CD4-positive, alpha-beta T cell treated with Interleukin-17A for 1 hour (primary cell): ENCODE results near the gene SASH1.
"Not testable (repeated sequence)": the region's sequence is repeated elsewhere in the genome, so short reads cannot be mapped to it uniquely, and the experiment has no call there.

Experiments used
- DNase-seq: peaks from one replicate; pipeline ENCODE4 v3.0.0-alpha.2; 2020

Gene SASH1

DNA sequence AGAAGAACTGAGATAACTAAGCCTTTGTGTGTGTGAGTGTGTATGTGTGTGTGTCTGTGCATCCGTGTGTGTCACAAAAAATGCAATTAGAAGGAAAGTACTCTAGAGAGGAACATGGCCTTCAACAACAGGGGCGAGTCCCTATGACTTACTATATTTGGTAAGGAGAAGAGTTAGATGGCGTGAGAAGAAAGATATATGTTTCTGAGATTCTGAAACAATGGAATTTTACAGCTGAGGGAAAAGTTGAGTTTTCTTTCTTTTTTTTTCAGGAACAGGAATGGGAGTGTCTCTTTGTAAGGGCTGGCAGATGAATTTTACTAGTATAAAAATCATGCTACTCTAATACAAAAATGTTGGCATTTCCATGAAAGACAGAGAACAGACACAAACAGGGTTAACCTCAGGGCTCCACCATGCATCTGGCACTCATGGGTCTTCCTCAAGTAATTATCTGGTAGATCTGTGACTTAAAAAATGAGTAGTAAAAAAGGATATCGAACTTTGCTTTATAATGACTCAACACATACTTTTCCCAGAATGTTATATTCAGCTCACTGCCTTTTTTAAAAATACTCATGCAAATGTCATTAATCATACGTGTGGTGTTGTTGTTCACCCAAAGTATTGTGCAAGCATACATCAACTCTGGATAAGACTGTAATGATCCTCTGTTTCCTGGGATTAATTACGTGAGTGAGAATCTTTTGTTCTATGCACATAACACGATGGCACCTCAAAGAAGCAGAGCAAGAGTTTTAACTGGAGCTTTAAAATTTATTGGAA lies 12.8 kb upstream of the SASH1 start:
- no peak for DNase-seq

DNA sequence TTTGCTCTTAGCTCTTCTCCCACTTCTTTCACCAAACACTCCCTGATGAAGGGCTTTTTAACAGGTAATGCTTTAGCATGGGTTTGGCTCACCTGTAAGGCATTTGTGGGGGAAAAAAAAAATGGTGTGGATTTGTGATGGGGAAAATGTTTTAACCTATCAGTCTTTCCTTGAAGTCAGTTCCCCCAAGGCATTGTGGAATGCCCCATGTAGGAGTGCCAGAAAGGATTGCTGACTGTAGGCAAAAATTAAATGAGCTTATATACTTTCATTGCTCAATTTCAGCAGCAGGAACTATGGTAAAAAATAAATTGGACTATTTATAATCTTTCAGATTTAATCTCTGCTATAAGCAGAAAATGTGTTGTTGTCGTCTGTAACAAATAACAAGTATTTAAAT lies 10.6 kb upstream of the SASH1 start:
- DNase-seq = no peak

DNA sequence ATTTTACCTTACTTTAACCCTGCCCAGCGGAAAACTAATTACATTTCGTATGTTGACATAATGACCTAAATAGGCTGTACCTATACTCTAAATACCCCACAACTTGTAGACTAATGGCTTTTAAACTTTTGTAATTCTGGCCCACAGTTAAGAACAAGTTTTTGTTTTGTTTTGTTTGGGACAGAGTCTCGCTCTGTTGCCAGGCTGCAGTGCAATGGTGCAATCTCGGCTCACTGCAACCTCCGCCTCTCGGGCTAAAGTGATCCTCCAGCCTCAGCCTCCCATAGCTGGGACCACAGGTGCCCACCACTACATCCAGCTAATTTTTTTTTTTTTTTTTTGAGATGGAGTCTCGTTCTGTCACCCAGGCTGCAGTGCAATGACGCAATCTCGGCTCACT lies 5.7 kb upstream of the SASH1 start:
- DNase-seq = no peak

DNA sequence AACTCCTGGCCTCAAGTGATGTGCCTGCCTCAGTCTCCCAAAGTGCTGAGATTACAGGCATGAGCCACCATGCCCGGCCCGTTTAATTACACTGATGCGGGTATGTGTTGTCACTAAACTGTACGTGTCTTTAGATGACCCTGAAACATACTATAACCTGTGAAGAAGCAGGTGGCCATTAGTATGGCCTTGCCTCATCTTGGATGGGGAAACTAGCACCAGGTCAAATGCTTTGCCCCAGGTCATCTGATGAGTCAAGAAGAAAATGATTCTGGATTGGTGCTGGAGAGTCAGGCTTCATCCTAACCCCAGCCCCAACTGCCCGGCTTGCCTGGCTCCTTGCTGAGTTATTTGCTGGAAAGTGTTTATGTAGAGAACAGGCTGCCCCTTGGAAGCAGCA lies 2.9 kb upstream of the SASH1 start:
- no peak for DNase-seq

DNA sequence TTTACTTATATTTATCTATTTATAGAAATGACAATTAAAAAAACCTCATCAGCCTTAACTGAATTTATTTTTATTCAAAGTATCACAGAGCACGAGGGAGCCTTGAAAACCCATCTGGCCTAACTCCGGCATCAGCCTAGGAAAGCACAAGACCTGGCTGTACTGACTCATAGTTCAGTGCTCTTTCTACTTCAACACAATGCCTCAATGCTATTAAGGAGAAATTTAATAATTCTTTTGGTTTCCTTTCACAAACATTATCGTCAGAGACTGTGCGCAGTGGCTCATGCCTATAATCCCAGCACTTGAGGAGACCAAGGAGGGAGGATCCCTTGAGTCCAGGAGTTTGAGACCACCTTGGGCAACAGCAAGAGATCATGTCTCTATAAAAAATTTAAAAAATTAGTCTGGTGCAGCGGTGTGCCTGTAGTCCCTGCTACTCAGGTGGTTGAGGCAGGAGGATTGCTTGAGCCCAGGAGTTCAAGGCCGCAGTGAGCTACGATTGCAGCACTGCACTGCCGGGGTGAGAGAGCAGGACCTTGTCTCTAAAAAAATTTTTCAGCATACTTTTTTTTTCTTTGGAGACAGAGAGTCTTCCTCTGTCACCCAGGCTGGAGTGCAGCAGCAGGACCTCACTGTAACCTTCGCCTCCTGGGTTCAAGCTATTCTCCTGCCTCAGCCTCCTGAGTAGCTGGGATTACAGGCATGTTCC lies 1.9 kb upstream of the SASH1 start:
- DNase-seq = no peak

DNA sequence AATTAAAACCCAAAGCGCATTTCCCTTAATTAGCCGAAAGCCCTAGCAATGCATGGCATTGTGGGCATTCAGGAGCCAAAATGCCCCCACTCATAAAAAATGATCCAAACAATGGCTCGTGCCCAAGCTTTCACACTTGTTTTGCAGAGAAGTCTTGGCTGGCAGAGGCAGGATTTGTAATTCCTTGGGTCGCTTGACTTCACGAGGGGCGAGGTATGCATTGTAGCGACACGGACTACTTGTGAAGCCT lies 613 bp upstream of the SASH1 start:
- no peak for DNase-seq

DNA sequence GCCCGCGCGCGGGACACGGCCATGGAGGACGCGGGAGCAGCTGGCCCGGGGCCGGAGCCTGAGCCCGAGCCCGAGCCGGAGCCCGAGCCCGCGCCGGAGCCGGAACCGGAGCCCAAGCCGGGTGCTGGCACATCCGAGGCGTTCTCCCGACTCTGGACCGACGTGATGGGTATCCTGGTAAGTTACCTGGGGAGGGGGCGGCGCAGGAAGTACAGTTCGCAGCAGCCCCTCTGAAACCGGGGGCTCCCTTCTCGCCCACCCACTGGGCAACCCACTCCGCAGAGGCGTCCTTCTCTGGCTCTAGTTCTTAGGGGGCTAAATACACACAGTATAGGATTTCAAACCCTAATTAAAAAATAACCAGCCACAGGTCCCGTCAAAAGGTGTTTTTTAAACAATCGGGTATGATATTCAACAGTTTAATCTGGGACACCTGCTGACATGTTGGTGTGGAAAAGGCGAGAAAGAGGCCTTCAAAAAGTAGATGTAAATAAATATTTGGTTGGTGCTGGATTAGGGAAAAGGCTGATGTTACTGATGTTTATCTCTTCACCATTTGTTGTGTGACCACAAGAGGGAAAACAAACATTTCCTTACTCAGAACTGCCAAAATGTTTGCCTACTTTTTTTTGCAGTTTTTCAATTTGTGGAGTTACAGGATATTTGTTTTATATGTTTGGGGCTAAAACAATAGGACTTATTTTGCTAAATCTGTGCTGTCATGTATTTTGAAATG lies 577 bp downstream of the SASH1 start:
- DNase-seq = no peak

DNA sequence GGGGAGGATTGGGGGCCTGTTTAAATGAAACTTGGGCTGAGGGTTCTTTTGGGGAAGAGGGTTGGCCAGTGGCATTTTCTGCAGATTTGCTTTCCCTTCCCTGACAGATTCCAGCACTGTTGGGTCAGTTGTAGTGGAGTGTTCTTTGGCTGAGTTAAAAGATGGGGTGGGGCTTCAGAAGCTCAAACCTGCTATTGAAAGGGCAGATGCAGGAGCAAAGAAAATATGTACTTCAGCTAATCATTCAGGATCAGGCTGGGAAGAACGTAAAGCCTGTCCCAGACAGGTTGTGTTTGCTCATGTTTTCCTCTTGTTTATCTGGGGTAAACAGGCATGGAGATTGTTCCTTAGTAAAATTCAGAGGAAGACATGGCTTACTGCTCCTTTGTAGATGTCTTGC lies 2.5 kb downstream of the SASH1 start:
- DNase-seq = no peak

DNA sequence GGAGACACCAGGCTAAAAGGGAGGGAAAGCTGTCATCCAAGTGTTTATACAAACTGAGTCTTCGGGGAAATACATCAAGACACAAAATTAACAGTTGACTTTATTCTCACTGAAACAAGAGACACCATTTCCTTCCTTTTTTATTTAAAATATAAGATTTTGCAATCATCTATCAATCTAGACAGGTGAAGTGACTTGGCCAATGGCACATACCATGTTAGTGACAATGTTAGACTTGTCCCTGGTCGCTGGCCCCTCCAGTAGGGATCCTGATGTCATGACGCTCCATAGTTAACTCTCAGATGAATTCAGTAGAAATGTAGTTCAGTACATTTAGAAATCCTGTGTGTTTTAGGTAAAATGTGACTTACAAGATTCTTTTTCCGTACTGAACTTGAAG lies 2.9 kb downstream of the SASH1 start:
- DNase-seq = no peak

DNA sequence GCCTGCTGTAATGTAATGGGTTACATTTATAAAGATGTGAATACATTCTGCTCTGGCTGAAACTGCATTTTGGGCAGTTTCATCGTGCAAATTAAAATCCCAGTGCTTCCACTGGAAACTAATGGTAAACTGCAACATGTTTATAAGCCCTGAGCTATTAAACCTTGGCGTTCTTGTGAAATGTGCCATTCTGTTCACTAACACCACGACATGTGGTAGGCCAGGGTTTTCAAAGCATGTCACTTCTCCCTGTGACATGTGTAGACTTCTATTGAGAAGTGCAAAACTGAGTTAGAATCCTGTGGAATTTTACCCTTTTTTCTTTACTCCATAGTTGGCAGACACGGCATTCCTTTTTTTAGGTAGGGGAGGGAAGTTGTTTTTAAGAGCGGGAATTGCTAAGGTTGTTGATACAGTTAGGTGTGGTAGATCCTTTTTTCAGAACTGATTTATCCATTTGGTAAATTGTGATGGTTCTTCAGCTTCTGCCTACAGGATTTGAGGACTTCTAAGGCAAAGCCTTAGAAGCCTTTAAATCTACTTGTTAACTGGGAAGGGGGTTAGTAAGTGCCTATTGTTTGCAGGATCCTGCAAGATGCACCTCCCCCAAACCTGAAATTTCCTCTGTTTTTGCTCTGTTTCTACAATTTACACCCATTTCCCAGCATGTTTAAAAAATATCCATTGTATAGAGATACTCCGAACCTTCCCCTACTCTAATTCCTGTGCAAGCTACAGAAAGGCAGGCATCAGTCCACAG lies 4.2 kb downstream of the SASH1 start:
- DNase-seq = no peak

DNA sequence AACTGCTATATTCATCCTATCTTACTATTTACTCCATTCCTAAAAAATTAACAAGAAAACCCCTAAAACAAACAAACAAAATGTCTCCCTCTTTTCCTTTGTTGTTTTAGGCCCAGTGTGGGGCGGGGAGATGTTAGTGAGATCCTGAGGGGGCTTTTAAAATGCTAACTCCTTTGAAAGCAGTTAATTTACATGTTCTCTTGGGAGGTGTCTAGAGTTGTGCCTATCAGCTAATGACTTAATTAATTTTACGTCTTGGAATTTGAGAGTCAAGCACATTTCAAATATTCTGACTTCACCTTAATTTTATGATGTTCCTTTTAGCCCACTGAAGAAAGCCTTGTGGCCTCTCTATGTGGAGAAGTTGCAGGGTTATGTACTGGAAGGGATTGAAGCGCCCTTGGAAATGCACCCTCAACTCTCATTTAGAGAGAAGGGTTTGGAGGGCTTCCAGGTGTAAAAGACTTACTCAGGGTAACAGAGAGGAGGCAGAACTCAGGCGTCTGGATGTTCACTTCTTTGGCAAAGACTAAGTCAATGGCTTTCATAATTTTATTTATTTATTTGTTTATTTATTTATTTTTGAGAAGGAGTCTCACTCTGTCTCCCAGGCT lies 4.9 kb downstream of the SASH1 start:
- DNase-seq = no peak

DNA sequence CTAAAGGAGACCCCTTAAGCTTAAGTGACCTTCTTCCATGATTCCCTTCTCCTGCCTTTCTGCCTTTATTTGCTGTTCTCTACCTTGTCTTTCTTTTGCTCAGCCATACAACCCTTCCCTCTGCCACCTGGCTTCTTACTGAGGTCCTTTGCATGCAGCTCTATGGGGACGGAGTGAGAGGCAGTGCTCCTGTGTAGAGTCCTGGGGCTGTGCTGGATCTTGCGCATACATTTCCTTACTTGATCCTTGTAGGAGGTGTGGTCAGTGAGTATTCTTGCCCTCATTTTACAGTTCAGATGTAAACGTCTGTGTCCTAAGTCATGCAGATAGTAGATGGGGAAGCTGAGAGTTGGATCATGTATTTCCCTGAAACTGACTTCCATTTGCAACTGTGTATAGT lies 5.7 kb downstream of the SASH1 start:
- no peak for DNase-seq

DNA sequence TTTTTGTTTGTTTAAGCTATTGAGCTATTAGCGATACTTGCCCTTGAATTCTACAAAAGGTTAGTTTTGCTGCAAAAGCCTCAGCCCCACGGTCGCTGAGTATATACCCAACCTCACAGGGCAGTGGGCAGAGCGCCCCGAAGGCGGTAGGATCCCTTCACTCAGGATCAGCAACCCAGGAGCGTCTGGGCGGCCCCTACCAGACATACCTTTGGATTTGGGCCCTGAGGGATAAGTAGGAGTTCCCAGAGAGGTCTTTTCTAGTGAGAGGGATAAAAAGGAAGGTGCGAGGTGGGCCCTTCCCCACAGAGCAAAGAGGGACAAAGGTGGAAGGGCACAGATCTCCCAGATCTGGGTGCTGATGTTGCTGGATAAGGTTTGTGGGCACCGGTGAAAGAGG lies 6.1 kb downstream of the SASH1 start:
- DNase-seq = no peak

DNA sequence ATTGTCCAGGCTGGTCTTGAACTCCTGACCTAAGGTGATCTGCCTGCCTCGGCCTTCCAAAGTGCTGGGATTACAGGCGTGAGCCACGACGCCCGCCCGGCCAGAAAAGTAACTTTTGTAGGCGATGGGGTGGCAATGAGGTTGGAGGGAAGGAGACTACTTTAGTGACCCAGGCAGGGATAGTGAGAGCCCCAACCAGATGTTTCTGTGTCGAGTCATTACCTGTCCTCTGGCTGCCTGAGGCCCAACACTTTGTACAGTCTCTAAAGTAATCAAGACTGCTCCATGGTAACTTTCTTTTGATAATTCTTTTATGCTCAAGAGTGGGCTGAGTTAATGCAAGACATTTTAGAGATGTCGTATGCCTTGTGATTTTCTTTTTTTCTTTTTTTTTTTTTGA lies 6.8 kb downstream of the SASH1 start:
- DNase-seq = no peak

DNA sequence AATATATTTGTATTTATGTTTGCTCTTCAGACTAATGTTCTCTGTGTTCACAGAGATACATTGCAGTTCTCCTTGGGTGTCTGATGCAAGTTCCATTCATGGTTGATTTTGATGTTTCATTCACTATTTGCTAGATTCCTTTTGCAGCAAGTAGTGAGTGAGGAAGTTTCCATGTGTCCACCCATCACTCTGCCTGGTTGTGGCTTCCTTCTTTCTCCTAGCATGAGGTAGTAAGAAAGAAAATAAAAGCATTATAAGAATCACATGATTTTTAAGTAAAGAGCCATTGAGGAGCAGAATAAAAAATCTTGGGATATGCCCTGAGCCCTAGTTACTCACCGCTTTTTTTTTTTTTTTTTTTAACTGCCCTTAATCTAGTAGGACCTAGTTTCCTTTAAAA lies 8.7 kb downstream of the SASH1 start:
- no peak for DNase-seq

DNA sequence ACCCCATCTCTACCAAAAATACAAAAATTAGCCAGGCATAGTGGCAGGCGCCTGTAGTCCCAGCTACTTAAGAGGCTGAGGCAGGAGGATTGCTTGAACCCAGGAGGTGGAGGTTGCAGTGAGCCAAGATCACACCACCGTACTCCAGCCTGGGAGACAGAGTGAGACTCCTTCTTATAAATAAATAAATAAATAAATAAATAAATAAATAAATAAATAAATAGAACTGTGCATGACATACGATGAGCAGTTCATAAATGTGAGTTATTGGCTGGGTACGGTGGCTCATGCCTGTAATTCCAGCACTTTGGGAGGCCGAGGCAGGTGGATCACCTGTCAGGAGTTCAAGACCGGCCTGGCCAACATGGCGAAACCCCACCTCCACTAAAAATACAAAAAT lies 9.8 kb downstream of the SASH1 start:
- DNase-seq = not testable (repeated sequence)

DNA sequence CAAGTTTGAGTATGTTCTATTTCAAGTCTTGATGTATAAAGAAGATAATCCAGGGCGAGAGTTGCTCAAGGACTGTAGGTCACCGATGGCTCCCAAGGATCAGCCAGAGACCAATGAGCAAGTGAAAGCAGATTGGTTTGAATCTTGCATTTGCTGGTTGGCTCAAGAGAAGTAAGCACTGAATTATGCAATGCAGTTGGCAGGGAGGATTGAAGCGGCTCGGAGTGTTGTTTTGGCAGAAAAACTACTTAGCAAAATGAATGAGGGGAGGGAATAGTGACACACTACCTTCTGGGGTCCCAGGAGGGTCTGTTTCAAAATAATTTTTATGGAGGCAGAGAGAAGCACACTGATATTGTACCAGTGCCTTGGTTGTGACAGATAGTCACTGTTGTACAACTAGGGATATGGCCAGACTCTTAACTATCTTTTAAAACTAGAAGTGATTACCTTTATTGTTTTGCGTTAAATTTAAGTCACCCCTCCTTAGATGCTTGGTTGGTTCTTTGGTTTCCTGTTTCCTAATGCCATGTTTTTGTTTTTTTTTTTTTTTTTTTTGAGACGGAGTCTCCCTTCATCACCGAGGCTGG lies 15.7 kb downstream of the SASH1 start:
- DNase-seq = no peak

DNA sequence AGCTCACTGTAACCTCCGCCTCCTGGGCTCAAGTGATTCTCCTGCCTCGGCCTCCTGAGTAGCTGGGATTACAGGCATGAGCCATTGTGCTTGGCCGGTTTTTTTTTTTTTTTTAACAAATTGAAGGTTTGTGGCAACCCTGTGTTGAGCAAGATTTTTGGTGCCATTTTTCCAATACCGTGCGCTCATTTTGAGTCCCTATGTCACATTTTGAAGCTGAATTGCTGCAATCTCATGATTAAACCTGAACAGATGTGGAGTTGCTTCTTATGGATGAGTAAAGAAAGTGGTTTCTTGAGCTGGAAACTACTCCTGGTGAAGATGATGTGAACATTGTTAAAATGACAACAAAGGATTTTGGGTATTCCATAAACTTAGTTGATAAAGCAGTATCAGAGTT lies 16.6 kb downstream of the SASH1 start:
- DNase-seq = no peak

DNA sequence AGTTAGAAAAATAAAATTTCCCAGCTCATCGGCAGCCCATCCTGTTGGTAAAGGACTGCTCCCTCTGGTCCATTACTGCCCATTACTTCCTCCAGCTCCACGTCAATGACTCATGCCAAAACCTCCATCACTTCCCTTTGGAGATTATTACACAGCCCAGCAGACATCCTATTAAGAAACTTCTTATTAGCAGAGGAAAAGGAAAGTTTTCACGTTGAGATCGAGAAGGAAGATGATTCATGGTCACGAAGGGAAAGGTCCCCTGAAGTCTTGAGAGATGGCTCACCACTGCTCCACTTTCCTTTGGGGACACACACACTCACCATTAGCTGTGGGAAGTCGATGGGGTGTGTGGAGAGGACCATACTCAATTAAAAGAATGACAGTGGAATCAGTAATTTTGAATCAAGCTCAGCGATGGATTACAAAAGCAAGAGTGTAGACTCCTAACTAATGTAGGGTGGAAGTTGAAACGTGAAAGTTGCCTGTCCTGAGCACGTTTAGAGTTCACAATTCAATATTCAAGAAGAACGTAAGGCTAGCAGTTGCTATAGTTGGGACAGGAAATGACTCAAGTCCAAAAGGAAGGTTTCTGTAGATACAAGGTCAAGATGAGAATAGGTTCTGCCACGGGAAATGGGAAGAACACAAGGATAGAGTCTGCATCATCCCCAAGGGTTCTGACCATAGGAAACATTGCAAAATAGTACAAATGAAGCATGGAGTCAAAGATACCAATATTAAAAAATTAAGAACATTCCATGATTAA lies 21.6 kb downstream of the SASH1 start:
- no peak for DNase-seq

DNA sequence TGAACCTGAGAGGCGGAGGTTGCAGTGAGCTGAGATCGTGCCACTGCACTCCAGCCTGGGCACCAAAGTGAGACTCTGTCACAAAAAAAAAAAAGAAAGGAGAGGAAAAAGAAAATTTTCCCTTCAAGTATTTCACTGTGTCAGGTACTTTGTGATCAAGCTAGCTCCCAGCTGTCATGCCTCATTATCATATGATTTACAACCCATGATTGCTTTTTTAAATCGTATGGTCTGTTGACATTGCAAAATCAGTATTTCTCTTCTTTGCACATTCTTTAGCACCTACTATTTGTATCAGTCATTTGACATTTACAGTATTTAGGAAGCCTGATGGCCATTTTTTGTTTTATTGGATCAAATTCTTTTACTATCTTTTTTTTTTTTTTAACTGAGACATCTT lies 22.4 kb downstream of the SASH1 start:
- DNase-seq = no peak

DNA sequence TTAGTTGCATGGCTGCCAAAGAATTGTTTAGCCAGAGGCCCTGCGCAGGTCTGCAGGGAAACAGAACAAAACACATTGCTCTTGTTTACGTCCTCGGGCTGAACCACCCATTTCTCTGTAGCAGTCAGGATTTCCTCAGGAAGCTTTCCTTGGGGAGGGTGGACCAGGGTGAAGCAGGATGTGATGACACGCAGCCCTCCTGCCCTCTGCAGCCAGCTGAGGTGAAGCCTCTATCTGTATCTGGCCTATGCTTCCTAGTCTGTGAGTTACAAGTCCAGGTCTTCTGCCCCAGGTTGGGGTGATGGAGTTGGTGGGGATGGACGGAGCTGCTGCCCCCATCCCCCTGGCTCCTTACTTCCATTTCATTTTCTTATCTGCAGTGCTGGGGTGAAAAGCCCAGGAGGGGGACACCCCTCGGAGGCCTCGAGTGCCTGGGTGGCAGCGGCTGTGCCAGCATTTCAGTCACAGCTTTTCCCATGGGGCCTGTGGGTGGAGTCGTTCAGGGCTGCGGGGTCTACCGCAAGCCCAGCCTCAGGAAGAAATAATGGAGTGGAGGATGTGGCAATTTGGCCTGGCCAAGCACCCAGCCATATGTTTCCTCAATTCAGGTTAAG lies 24.9 kb downstream of the SASH1 start:
- no peak for DNase-seq

DNA sequence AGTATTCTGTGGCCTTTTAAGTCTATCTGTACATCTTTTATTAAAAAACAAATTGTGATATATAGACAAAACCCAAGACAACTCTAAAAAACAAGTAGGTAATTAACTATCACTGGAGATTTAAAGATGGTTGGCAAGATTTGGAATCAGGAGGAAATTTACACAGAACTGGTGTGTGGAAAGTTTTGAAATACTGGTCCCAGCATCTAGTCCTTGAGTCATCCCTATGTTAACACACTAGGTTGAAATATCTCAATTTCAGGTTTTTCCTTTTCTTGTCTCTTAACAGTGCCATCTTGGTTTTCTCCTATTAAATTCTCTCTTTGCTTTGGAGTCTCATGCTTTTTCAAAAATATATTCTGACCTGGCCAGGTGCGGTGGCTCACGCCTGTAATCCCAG lies 27.5 kb downstream of the SASH1 start:
- DNase-seq = no peak
